TTC549 (cell line): ENCODE data around the gene FOXN3.

Experiments used
- FAIRE-seq: peaks from 2 replicates; lab custom pipeline; 2012; peaks lifted over from hg19 to GRCh38; lab: Jason Lieb, UNC

Gene FOXN3

GRCh38 chr14:89430391-89431236, 13.6 kb upstream of the FOXN3 start:
- FAIRE-seq: no peak

GRCh38 chr14:89429199-89430181, 12.5 kb upstream of the FOXN3 start:
- no peak for FAIRE-seq

GRCh38 chr14:89428546-89429198, 11.6 kb upstream of the FOXN3 start:
- no peak for FAIRE-seq

GRCh38 chr14:89428173-89428523, 11.1 kb upstream of the FOXN3 start:
- no peak for FAIRE-seq

- no peak for FAIRE-seq
These were observed 10.6 kb upstream of the FOXN3 start for GRCh38 chr14:89427426-89428172.

- no peak for FAIRE-seq
These were observed 8.9 kb upstream of the FOXN3 start for GRCh38 chr14:89425931-89426330.

GRCh38 chr14:89424241-89424640, 7.2 kb upstream of the FOXN3 start:
- no peak for FAIRE-seq

- no peak for FAIRE-seq
These were observed 5.9 kb upstream of the FOXN3 start for GRCh38 chr14:89422952-89423345.

GRCh38 chr14:89422181-89422951, 5.3 kb upstream of the FOXN3 start:
- FAIRE-seq: no peak

GRCh38 chr14:89420502-89420901, 3.5 kb upstream of the FOXN3 start:
- no peak for FAIRE-seq

- FAIRE-seq: no peak
These were observed 3.0 kb upstream of the FOXN3 start for GRCh38 chr14:89419973-89420482.

GRCh38 chr14:89418976-89419375, 1.9 kb upstream of the FOXN3 start:
- FAIRE-seq: no peak

- no peak for FAIRE-seq
These were observed 1.4 kb upstream of the FOXN3 start for GRCh38 chr14:89418452-89418851.

- no peak for FAIRE-seq
These were observed 612 bp upstream of the FOXN3 start for GRCh38 chr14:89417465-89418225.

GRCh38 chr14:89416002-89416995, 734 bp downstream of the FOXN3 start:
- no peak for FAIRE-seq

GRCh38 chr14:89415159-89415558, 1.9 kb downstream of the FOXN3 start:
- no peak for FAIRE-seq

GRCh38 chr14:89411976-89412375, 5.1 kb downstream of the FOXN3 start:
- FAIRE-seq: no peak

GRCh38 chr14:89409961-89410360, 7.1 kb downstream of the FOXN3 start:
- FAIRE-seq: no peak
